Measurements from ENCODE around the gene NID2. TPM values are rescaled to one million over a fixed set of nuclear protein-coding genes. Genes with fewer than 3 reads are reported as not detected.

Gene NID2
- total and polyA plus RNA-seq, 2 donors (not counting 1 experiment from before 2014, with no cell fraction given) = 181 to 2,513 TPM

DNA sequence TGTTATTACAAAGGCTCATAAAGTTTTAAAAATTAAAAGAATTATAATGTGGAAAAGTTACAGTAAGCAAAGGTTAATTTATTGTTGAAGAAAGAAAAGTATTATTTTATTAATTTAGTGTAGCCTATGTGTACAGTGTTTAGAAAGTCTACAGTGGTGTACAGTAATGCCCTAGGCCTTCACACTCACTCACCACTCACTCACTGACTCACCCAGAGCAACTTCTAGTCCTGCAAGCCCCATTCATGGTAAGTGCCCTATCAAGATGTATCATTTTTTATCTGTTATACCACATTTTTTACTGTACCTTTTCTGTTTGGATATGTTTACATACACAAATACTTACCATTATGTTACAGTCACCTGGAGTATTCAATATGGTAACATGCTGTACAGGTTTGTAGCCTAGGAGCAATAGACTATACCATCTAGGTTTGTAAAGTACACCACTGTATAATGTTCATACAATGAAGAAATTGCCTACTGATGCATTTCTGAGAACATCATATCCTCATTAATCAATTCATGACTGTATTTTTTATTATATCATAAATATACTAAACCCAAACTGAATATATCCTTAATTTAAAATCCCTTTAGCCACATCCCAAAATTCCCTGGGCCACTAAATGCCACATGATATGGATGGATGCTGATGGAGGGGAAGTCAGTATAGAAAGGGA is 43.6 kb upstream of the NID2 start:
- Histone ChIP-seq H3K4me1 (ENCODE audit: control insufficient read depth, extremely low read depth, insufficient read depth, low read length) (peaks cover 33% of the 10 kb centered on the region), H3K9ac (ENCODE audit: insufficient read depth, low read length) (no peak overlapping the region), H3K36me3 (ENCODE audit: control insufficient read depth, insufficient read depth, low read length) (no peaks in the 10 kb centered on the region), H2AFZ (ENCODE audit: low read length) (no peak overlapping the region), H3K9me3 (ENCODE audit: control insufficient read depth, insufficient read depth, low read depth, low read length) (no peaks in the 10 kb centered on the region), H4K20me1 (ENCODE audit: control insufficient read depth, extremely low read depth, insufficient read depth, low read length) (no peaks in the 10 kb centered on the region), H3K79me2 (ENCODE audit: control insufficient read depth, insufficient read depth, low read length) (no peaks in the 10 kb centered on the region), H3K27ac (ENCODE audit: insufficient read depth, low read length) (peak overlapping the region; percentile 85), H3K4me2 (ENCODE audit: extremely low read depth, insufficient read depth, low read length) (no peak overlapping the region), H3K27me3 (ENCODE audit: control insufficient read depth, insufficient read depth, low read length) (no peaks in the 10 kb centered on the region), H3K4me3 (replicated peaks in 1 of 4; ENCODE audit: control extremely low read depth in 1 of 4, insufficient read depth in 1 of 4, low read depth in 3 of 4, low read length in 4 of 4) (no peak overlapping the region)
- DNase-seq (ENCODE audit: low read depth in 2 of 2) = peak; percentile 39 to 76
- TF ChIP-seq EZH2 (IDR thresholded peaks at IDR 0.05; ENCODE audit: low read length, missing control alignments) = no peak
- TF ChIP-seq, protein P1, sequence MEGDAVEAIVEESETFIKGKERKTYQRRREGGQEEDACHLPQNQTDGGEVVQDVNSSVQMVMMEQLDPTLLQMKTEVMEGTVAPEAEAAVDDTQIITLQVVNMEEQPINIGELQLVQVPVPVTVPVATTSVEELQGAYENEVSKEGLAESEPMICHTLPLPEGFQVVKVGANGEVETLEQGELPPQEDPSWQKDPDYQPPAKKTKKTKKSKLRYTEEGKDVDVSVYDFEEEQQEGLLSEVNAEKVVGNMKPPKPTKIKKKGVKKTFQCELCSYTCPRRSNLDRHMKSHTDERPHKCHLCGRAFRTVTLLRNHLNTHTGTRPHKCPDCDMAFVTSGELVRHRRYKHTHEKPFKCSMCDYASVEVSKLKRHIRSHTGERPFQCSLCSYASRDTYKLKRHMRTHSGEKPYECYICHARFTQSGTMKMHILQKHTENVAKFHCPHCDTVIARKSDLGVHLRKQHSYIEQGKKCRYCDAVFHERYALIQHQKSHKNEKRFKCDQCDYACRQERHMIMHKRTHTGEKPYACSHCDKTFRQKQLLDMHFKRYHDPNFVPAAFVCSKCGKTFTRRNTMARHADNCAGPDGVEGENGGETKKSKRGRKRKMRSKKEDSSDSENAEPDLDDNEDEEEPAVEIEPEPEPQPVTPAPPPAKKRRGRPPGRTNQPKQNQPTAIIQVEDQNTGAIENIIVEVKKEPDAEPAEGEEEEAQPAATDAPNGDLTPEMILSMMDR (conservative IDR thresholded peaks at IDR 0.05 in 1 of 2, IDR thresholded peaks at IDR 0.05 in 1 of 2; ENCODE audit: low read depth in 1 of 2, low read length in 2 of 2) = no peak

DNA sequence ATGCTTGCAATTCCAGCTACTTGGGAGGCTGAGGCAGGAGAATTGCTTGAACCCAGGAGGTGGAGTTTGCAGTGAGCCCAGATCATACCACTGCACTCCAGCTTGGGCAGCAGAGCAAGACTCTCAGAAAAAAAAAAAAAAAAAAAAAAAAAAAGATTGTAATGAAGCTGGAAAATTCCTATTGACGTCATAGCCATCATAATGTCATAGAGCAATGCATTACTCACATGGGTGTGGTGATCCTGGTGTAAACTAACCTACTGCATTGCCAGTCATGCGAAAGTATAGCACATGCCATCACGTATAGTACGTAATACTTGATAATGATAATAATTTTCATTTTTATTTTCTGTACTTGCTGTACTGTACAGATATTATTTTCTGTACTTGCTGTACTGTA is 42.7 kb upstream of the NID2 start:
- peak; percentile 68 to 89 for DNase-seq (ENCODE audit: low read depth in 2 of 2)
- no peaks in the 10 kb centered on the region for H3K36me3 ChIP-seq (ENCODE audit: control insufficient read depth, insufficient read depth, low read length)
- no peak for TF ChIP-seq EZH2 (IDR thresholded peaks at IDR 0.05; ENCODE audit: low read length, missing control alignments)
- TF ChIP-seq, protein P1 (conservative IDR thresholded peaks at IDR 0.05 in 1 of 2, IDR thresholded peaks at IDR 0.05 in 1 of 2; ENCODE audit: low read depth in 1 of 2, low read length in 2 of 2) = no peak
- H3K79me2 ChIP-seq (ENCODE audit: control insufficient read depth, insufficient read depth, low read length) = no peaks in the 10 kb centered on the region
- H2AFZ ChIP-seq (ENCODE audit: low read length) = no peak overlapping the region
- H3K9ac ChIP-seq (ENCODE audit: insufficient read depth, low read length) = no peak overlapping the region
- H3K9me3 ChIP-seq (ENCODE audit: control insufficient read depth, insufficient read depth, low read depth, low read length) = no peaks in the 10 kb centered on the region
- H4K20me1 ChIP-seq (ENCODE audit: control insufficient read depth, extremely low read depth, insufficient read depth, low read length) = no peaks in the 10 kb centered on the region
- H3K27me3 ChIP-seq (ENCODE audit: control insufficient read depth, insufficient read depth, low read length) = no peaks in the 10 kb centered on the region
- no peak overlapping the region for H3K4me2 ChIP-seq (ENCODE audit: extremely low read depth, insufficient read depth, low read length)
- H3K4me1 ChIP-seq (ENCODE audit: control insufficient read depth, extremely low read depth, insufficient read depth, low read length) = peaks cover 33% of the 10 kb centered on the region
- H3K27ac ChIP-seq (ENCODE audit: insufficient read depth, low read length) = peak overlapping the region; percentile 85
- H3K4me3 ChIP-seq (replicated peaks in 1 of 4; ENCODE audit: control extremely low read depth in 1 of 4, insufficient read depth in 1 of 4, low read depth in 3 of 4, low read length in 4 of 4) = no peak overlapping the region

DNA sequence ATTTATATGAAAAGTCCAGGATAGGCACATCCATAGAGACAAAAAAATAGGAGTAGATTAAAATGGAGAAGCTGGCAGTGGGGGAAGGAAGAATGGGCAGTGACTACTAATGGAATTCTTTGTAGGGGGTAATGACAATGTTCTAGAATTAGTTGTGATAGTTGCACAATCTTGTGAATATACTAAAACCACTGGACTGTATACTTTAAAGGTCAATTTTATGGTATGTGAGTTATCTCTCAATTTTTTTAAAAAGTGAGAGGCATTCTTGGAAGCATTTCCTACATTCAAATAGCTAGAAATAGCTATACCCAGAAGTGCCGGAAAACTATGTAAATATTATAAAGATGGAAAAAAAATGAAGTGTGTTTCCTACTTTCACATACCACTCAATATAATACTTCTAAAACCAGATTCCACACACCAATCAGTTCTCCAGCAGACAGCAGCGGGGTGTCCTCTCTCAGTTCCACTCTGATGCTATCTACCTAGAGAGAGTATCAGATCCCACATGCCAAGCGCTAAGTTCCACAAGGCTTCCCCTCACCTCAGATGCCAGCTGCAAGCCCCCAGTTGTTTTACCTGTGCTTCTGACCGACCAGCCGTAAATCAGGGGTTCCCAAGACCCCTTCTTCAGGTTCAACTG is 41.7 kb upstream of the NID2 start:
- Histone ChIP-seq H3K9ac (ENCODE audit: insufficient read depth, low read length) (peak overlapping the region; percentile 17), H3K4me2 (ENCODE audit: extremely low read depth, insufficient read depth, low read length) (no peak overlapping the region), H2AFZ (ENCODE audit: low read length) (no peak overlapping the region), H3K27ac (ENCODE audit: insufficient read depth, low read length) (peak overlapping the region; percentile 85), H3K9me3 (ENCODE audit: control insufficient read depth, insufficient read depth, low read depth, low read length) (no peaks in the 10 kb centered on the region), H3K4me1 (ENCODE audit: control insufficient read depth, extremely low read depth, insufficient read depth, low read length) (peaks cover 29% of the 10 kb centered on the region), H4K20me1 (ENCODE audit: control insufficient read depth, extremely low read depth, insufficient read depth, low read length) (no peaks in the 10 kb centered on the region), H3K27me3 (ENCODE audit: control insufficient read depth, insufficient read depth, low read length) (no peaks in the 10 kb centered on the region), H3K4me3 (replicated peaks in 1 of 4; ENCODE audit: control extremely low read depth in 1 of 4, insufficient read depth in 1 of 4, low read depth in 3 of 4, low read length in 4 of 4) (no peak overlapping the region), H3K79me2 (ENCODE audit: control insufficient read depth, insufficient read depth, low read length) (no peaks in the 10 kb centered on the region), H3K36me3 (ENCODE audit: control insufficient read depth, insufficient read depth, low read length) (no peaks in the 10 kb centered on the region)
- no peak for TF ChIP-seq EZH2 (IDR thresholded peaks at IDR 0.05; ENCODE audit: low read length, missing control alignments)
- TF ChIP-seq, protein P1 (conservative IDR thresholded peaks at IDR 0.05 in 1 of 2, IDR thresholded peaks at IDR 0.05 in 1 of 2; ENCODE audit: low read depth in 1 of 2, low read length in 2 of 2) = no peak
- peak; percentile 40 to 79 for DNase-seq (ENCODE audit: low read depth in 2 of 2)
